ENCODE data around the gene NEK7. TPM values are rescaled to one million over a fixed set of nuclear protein-coding genes. Genes with fewer than 3 reads are reported as not detected.
"Not testable (repeated sequence)": the region's sequence is repeated elsewhere in the genome, so short reads cannot be mapped to it uniquely, and the experiment has no call there.

Gene NEK7
- total RNA-seq, 4 donors from 2014 or later, result 45.7 to 75.7 (median 53.5) TPM

GRCh38 chr1:198298640-198299039 is 141.8 kb downstream of the NEK7 start:
- Histone ChIP-seq H3K9me3 (no peaks in the 10 kb centered on the region), H3K4me1 (no peaks in the 10 kb centered on the region), H3K27ac (no peak overlapping the region), H3K36me3 (peaks cover 25% of the 10 kb centered on the region), H3K27me3 (no peaks in the 10 kb centered on the region), H3K4me3 (no peak overlapping the region)
- WGBS, result 75% methylated on average over 6 of the region's 6 CpGs
- TF ChIP-seq CTCF (IDR thresholded peaks at IDR 0.05) (no peak), EP300 (IDR thresholded peaks at IDR 0.05) (no peak), POLR2A (IDR thresholded peaks at IDR 0.05) (no peak), POLR2AphosphoS5 (IDR thresholded peaks at IDR 0.05) (no peak)
- DNase-seq (ENCODE audit: low spot score in 2 of 2), result no peak

- H3K4me1 ChIP-seq, result no peaks in the 10 kb centered on the region
- 100% methylated on average over 1 of the region's 1 CpG for WGBS
- no peak for DNase-seq (ENCODE audit: low spot score in 2 of 2)
- H3K9me3 ChIP-seq, result no peaks in the 10 kb centered on the region
- TF ChIP-seq POLR2A (IDR thresholded peaks at IDR 0.05) (no peak), CTCF (IDR thresholded peaks at IDR 0.05) (no peak), POLR2AphosphoS5 (IDR thresholded peaks at IDR 0.05) (no peak)
- no peak overlapping the region for H3K27ac ChIP-seq
- H3K4me3 ChIP-seq, result no peak overlapping the region
- H3K27me3 ChIP-seq, result no peaks in the 10 kb centered on the region
- H3K36me3 ChIP-seq, result peaks cover 25% of the 10 kb centered on the region
Measured at GRCh38 chr1:198300451-198300850, 143.7 kb downstream of the NEK7 start.

GRCh38 chr1:198304431-198304830 is 147.6 kb downstream of the NEK7 start:
- WGBS, result 86% methylated on average over 3 of the region's 3 CpGs
- H3K36me3 ChIP-seq, result peaks cover 15% of the 10 kb centered on the region

GRCh38 chr1:198314817-198315216 is 158.0 kb downstream of the NEK7 start:
- peaks cover 12% of the 10 kb centered on the region for H3K36me3 ChIP-seq
- H3K9me3 ChIP-seq; H3K4me3 ChIP-seq; H3K4me1 ChIP-seq; H3K27me3 ChIP-seq; DNase-seq (ENCODE audit: low spot score in 2 of 2); H3K27ac ChIP-seq: not testable (repeated sequence)
- 87% methylated on average over 12 of the region's 15 CpGs for WGBS

More at GRCh38 chr1:198304431-198304830, 147.6 kb downstream of the NEK7 start:
- Histone ChIP-seq H3K4me1 (no peaks in the 10 kb centered on the region), H3K4me3 (no peak overlapping the region), H3K27me3 (no peaks in the 10 kb centered on the region), H3K9me3 (no peaks in the 10 kb centered on the region), H3K27ac (no peak overlapping the region)
- no peak for DNase-seq (ENCODE audit: low spot score in 2 of 2)
- TF ChIP-seq POLR2AphosphoS5 (IDR thresholded peaks at IDR 0.05) (no peak), CTCF (IDR thresholded peaks at IDR 0.05) (no peak), POLR2A (IDR thresholded peaks at IDR 0.05) (no peak), EP300 (IDR thresholded peaks at IDR 0.05) (no peak)

GRCh38 chr1:198315331-198315730 is 158.5 kb downstream of the NEK7 start:
- 96% methylated on average over 6 of the region's 8 CpGs for WGBS

GRCh38 chr1:198316546-198317100 is 159.8 kb downstream of the NEK7 start:
- Histone ChIP-seq H3K27me3 (no peaks in the 10 kb centered on the region), H3K36me3 (peaks cover 12% of the 10 kb centered on the region), H3K4me3 (no peak overlapping the region), H3K4me1 (no peaks in the 10 kb centered on the region), H3K9me3 (no peaks in the 10 kb centered on the region), H3K27ac (no peak overlapping the region)
- TF ChIP-seq EP300 (IDR thresholded peaks at IDR 0.05) (no peak), POLR2AphosphoS5 (IDR thresholded peaks at IDR 0.05) (no peak), CTCF (IDR thresholded peaks at IDR 0.05) (no peak), POLR2A (IDR thresholded peaks at IDR 0.05) (no peak)
- DNase-seq (ENCODE audit: low spot score in 2 of 2), result no peak
- WGBS, result 71% methylated on average over 4 of the region's 4 CpGs

More at GRCh38 chr1:198315331-198315730, 158.5 kb downstream of the NEK7 start:
- not testable (repeated sequence) for H3K9me3 ChIP-seq; H3K27me3 ChIP-seq; H3K27ac ChIP-seq; H3K4me3 ChIP-seq; DNase-seq (ENCODE audit: low spot score in 2 of 2); H3K4me1 ChIP-seq
- H3K36me3 ChIP-seq, result peaks cover 12% of the 10 kb centered on the region

Measured in suprapubic skin (tissue), 4 donors.